Neuronal stem cell (in vitro differentiated cells): ENCODE results near the gene UGT1A10.

Experiments
- DNase-seq: peaks from one replicate; pipeline ENCODE4 v3.0.0-alpha.2; 2013; ENCODE audit warnings: low spot score
- H2AFZ ChIP-seq: one replicate; pipeline ENCODE4 v1.6.1; 2013; ENCODE audit warnings: mild to moderate bottlenecking, low read length, inconsistent platforms
- H2AK5ac ChIP-seq: 2 replicates; pipeline ENCODE4 v1.6.1; 2013; ENCODE audit warnings: low read depth, mild to moderate bottlenecking, inconsistent platforms, low read length, moderate library complexity, mixed read lengths
- H2BK120ac ChIP-seq: 2 replicates; pipeline ENCODE4 v1.6.1; 2013; ENCODE audit warnings: low read depth, mild to moderate bottlenecking, inconsistent platforms, low read length, moderate library complexity, mixed read lengths
- H2BK12ac ChIP-seq: one replicate; pipeline ENCODE4 v1.6.1; 2013; ENCODE audit warnings: low read length, inconsistent platforms
- H2BK15ac ChIP-seq: 2 replicates; pipeline ENCODE4 v1.6.1; 2013; ENCODE audit warnings: mild to moderate bottlenecking, low read length, inconsistent platforms, mixed read lengths
- H2BK5ac ChIP-seq: one replicate; pipeline ENCODE4 v1.6.1; 2013; ENCODE audit warnings: inconsistent platforms, mild to moderate bottlenecking, low read length, moderate library complexity
- H3K14ac ChIP-seq: one replicate; pipeline ENCODE4 v1.6.1; 2013; ENCODE audit warnings: low read length, inconsistent platforms
- H3K18ac ChIP-seq: 2 replicates; pipeline ENCODE4 v1.6.1; 2013; ENCODE audit warnings: low read length, inconsistent platforms
- H3K23ac ChIP-seq: 2 replicates; pipeline ENCODE4 v1.6.1; 2013; ENCODE audit warnings: low read depth, mild to moderate bottlenecking, mixed read lengths, low read length, inconsistent platforms; ENCODE audit not compliant: poor library complexity
- H3K27ac ChIP-seq: replicated peaks from 3 replicates; pipeline ENCODE4 v1.5.1; 2013; ENCODE audit warnings: low read length, inconsistent platforms
- H3K27me3 ChIP-seq, 3 experiments: 2 replicates each; pipeline ENCODE4 v1.6.1; 2013; ENCODE audit warnings: low read length in 3 of 3, mild to moderate bottlenecking in 2 of 3, inconsistent platforms in 1 of 3, low read depth in 1 of 3, mixed read lengths in 1 of 3, moderate library complexity in 1 of 3; ENCODE audit not compliant: control insufficient read depth in 3 of 3, insufficient read depth in 3 of 3
- H3K36me3 ChIP-seq, 2 donors: replicated peaks in 1 of 2; 2 replicates each; pipeline ENCODE4 v1.6.1; 2013; ENCODE audit warnings: low read length in 2 of 2; ENCODE audit not compliant: control insufficient read depth in 2 of 2, insufficient read depth in 2 of 2
- H3K4ac ChIP-seq: 2 replicates; pipeline ENCODE4 v1.6.1; 2013; ENCODE audit warnings: inconsistent platforms, mild to moderate bottlenecking, low read length, moderate library complexity
- H3K4me1 ChIP-seq, 2 donors: 1 replicate in 1 of 2; 2 replicates in 1 of 2; pipeline ENCODE4 v1.6.1; 2013; ENCODE audit warnings: low read length in 2 of 2, low read depth in 1 of 2; ENCODE audit not compliant: control insufficient read depth in 2 of 2, insufficient read depth in 1 of 2
- H3K4me2 ChIP-seq: one replicate; pipeline ENCODE4 v1.6.1; 2013; ENCODE audit warnings: mild to moderate bottlenecking, low read length, inconsistent platforms; ENCODE audit not compliant: insufficient read depth, poor library complexity, severe bottlenecking
- H3K4me3 ChIP-seq, 2 donors: 2 replicates each; pipeline ENCODE4 v1.5.1; 2013; ENCODE audit warnings: low read length in 2 of 2, mild to moderate bottlenecking in 2 of 2, inconsistent platforms in 1 of 2, moderate library complexity in 1 of 2
- H3K79me1 ChIP-seq: one replicate; pipeline ENCODE4 v1.6.1; 2013; ENCODE audit warnings: low read depth, mild to moderate bottlenecking, inconsistent platforms, low read length, moderate library complexity
- H3K9ac ChIP-seq: one replicate; pipeline ENCODE4 v1.6.1; 2013; ENCODE audit warnings: mild to moderate bottlenecking, low read depth, low read length, inconsistent platforms; ENCODE audit not compliant: poor library complexity
- H3K9me3 ChIP-seq, 2 donors: replicated peaks in 1 of 2; 2 replicates each; pipeline versions ENCODE3 to v1.6.1; 2013; ENCODE audit warnings: low read length in 2 of 2, mild to moderate bottlenecking in 2 of 2, inconsistent platforms in 1 of 2, low read depth in 1 of 2, mixed read lengths in 1 of 2, moderate library complexity in 1 of 2; ENCODE audit not compliant: control insufficient read depth in 2 of 2, insufficient read depth in 1 of 2
- H4K8ac ChIP-seq: one replicate; pipeline ENCODE4 v1.6.1; 2013; ENCODE audit warnings: low read depth, mild to moderate bottlenecking, inconsistent platforms, low read length, moderate library complexity
- H4K91ac ChIP-seq: one replicate; pipeline ENCODE4 v1.6.1; 2013; ENCODE audit warnings: low read length, low read depth, mild to moderate bottlenecking, inconsistent platforms; ENCODE audit not compliant: poor library complexity
- WGBS, 2 donors: extraction: QIAGEN DNeasy Blood & Tissue Kit; methylation state at CpG; one replicate each; pipeline ENCODE4 v1.1.7; 2013; ENCODE audit warnings: missing lambda C conversion rate in 2 of 2, mixed read lengths in 1 of 2; ENCODE audit not compliant: insufficient read length in 2 of 2, insufficient replicate concordance in 1 of 2; ENCODE audit errors: extremely low coverage in 2 of 2; 5-methylcytosine and 5-hydroxymethylcytosine counted together

UGT1A10 gene

DNA sequence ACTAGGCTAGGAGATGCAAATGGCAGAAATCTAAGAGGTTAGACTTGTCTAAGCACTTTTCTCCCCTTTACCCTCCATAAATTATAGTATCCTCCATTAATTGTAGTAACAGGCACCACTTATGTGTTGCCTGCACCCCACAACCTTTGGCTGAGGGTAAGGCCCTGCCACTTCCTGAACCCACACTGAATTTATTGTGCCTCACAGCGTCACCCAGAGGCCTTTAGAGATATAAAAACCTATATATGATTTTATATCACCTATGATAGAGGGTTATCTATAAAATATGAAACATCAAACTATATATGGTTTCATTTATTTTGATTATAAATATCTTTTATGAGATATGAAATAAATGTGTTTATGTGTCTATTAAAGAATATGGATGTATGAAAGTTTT lies 38.1 kb downstream of the UGT1A10 start:
- no CpG with 5 or more reads among the region's 1 CpG for WGBS, 2 donors
- no peaks in the 10 kb centered on the region for H3K9me3 ChIP-seq
- no peak overlapping the region for H3K4me2 ChIP-seq
- no peak overlapping the region for H3K9ac ChIP-seq
- H2BK5ac ChIP-seq = no peak overlapping the region
- no peak overlapping the region for H3K18ac ChIP-seq
- H3K4me3 ChIP-seq = no peak overlapping the region
- H3K27me3 ChIP-seq = no peaks in the 10 kb centered on the region
- no peak overlapping the region for H2BK120ac ChIP-seq
- no peak overlapping the region for H3K27ac ChIP-seq
- H3K36me3 ChIP-seq = no peaks in the 10 kb centered on the region
- no peak overlapping the region for H4K8ac ChIP-seq
- H2BK15ac ChIP-seq = no peak overlapping the region
- H3K79me1 ChIP-seq = no peaks in the 10 kb centered on the region
- H3K23ac ChIP-seq = no peak overlapping the region
- no peak for DNase-seq
- no peak overlapping the region for H3K4ac ChIP-seq
- no peak overlapping the region for H4K91ac ChIP-seq
- H3K4me1 ChIP-seq = no peaks in the 10 kb centered on the region
- H3K14ac ChIP-seq = no peak overlapping the region
- no peak overlapping the region for H2AFZ ChIP-seq
- no peak overlapping the region for H2AK5ac ChIP-seq
- no peak overlapping the region for H2BK12ac ChIP-seq

DNA sequence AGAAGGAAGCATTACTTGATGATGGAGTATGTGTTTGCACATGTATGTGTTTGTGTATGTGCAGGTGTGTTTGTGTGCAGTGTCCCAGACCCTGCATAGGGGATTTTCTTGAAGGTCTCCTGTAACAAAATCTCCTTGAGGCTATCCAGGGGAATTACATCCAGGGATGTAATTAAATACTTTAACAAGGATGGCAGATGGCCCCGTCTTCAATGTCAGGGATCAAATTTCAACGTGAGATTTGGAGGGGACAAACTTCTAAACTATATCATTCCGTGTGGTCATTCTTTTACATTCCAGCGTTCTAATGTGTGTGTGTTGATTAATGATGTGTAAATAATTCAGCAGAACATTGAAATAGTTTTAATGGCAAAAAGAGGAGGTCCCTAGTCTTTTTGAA lies 38.7 kb downstream of the UGT1A10 start:
- Histone ChIP-seq H3K4me1 (no peaks in the 10 kb centered on the region), H3K4me2 (no peak overlapping the region), H2BK12ac (no peak overlapping the region), H3K36me3 (no peaks in the 10 kb centered on the region), H3K79me1 (no peaks in the 10 kb centered on the region), H3K27ac (no peak overlapping the region), H2BK15ac (no peak overlapping the region), H2AK5ac (no peak overlapping the region), H4K91ac (no peak overlapping the region), H3K14ac (no peak overlapping the region), H3K9ac (no peak overlapping the region), H2AFZ (no peak overlapping the region), H3K27me3 (no peaks in the 10 kb centered on the region), H3K18ac (no peak overlapping the region), H3K4ac (no peak overlapping the region), H2BK5ac (no peak overlapping the region), H2BK120ac (no peak overlapping the region), H3K4me3 (no peak overlapping the region), H4K8ac (no peak overlapping the region), H3K9me3 (no peaks in the 10 kb centered on the region), H3K23ac (no peak overlapping the region)
- no peak for DNase-seq
- WGBS, 2 donors = no CpG with 5 or more reads among the region's 4 CpGs

DNA sequence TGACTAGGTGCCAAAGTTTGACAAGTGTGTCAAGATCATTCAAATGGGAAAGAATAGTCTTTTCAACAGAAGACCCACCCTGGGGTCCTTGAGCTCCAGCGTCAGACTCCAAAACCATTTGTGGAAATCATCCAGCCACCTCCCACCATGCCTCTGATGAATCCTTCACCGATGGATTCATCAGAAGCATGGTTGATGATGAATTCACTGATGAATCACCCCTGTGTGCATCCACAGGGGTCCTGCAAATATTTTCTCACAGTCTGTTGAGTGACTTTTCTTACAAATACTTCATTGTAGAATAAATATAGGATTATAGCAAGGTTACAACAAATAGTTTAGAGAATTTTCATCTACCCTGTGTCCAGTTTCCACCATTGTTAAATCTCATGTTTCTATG lies 39.8 kb downstream of the UGT1A10 start:
- no peak overlapping the region for H3K9ac ChIP-seq
- H3K27me3 ChIP-seq = no peaks in the 10 kb centered on the region
- H3K4me3 ChIP-seq = no peak overlapping the region
- H3K23ac ChIP-seq = no peak overlapping the region
- no peak overlapping the region for H2BK5ac ChIP-seq
- H3K27ac ChIP-seq = no peak overlapping the region
- H3K18ac ChIP-seq = no peak overlapping the region
- H3K4me2 ChIP-seq = no peak overlapping the region
- no peak overlapping the region for H3K14ac ChIP-seq
- H2AFZ ChIP-seq = no peak overlapping the region
- no peak overlapping the region for H4K91ac ChIP-seq
- no peak overlapping the region for H4K8ac ChIP-seq
- H3K79me1 ChIP-seq = no peaks in the 10 kb centered on the region
- no peak overlapping the region for H2BK15ac ChIP-seq
- H3K9me3 ChIP-seq = no peaks in the 10 kb centered on the region
- H3K4me1 ChIP-seq = no peaks in the 10 kb centered on the region
- H2AK5ac ChIP-seq = no peak overlapping the region
- no peak overlapping the region for H3K4ac ChIP-seq
- no peak overlapping the region for H2BK120ac ChIP-seq
- H2BK12ac ChIP-seq = no peak overlapping the region
- WGBS, 2 donors = no CpG with 5 or more reads among the region's 2 CpGs
- H3K36me3 ChIP-seq = no peaks in the 10 kb centered on the region
- DNase-seq = no peak

DNA sequence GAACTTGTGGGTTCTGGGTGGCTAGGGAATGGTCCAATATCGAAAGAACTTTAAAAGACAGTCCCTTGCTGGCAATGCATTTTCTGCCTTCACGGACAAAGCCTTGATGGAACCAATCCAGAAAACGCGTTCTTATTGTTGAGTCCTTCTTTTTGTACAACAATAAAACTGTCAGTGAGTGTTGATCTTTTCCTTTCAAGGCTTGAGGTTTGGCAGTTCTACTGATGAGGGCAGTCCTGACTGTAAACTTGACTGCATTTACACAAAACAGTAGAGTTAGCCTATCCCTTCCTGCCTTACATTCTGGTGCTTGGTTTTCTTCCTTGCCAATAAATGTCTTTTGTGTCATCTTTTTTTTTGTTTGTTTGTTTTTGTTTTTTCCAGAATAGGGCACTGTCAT lies 42.9 kb downstream of the UGT1A10 start:
- H3K27me3 ChIP-seq = no peaks in the 10 kb centered on the region
- H3K36me3 ChIP-seq = no peaks in the 10 kb centered on the region
- DNase-seq = no peak
- no peak overlapping the region for H3K18ac ChIP-seq
- H4K8ac ChIP-seq = no peak overlapping the region
- H3K4ac ChIP-seq = no peak overlapping the region
- no peak overlapping the region for H2BK15ac ChIP-seq
- H2AK5ac ChIP-seq = no peak overlapping the region
- H3K4me2 ChIP-seq = no peak overlapping the region
- no peak overlapping the region for H2BK12ac ChIP-seq
- H4K91ac ChIP-seq = no peak overlapping the region
- H2BK120ac ChIP-seq = no peak overlapping the region
- no CpG with 5 or more reads among the region's 4 CpGs for WGBS, 2 donors
- no peaks in the 10 kb centered on the region for H3K9me3 ChIP-seq
- H3K27ac ChIP-seq = no peak overlapping the region
- H3K4me3 ChIP-seq = no peak overlapping the region
- H2BK5ac ChIP-seq = no peak overlapping the region
- no peak overlapping the region for H3K14ac ChIP-seq
- H3K23ac ChIP-seq = no peak overlapping the region
- no peaks in the 10 kb centered on the region for H3K4me1 ChIP-seq
- no peak overlapping the region for H2AFZ ChIP-seq
- no peaks in the 10 kb centered on the region for H3K79me1 ChIP-seq
- H3K9ac ChIP-seq = no peak overlapping the region
